A673 (cell line): Measurements from ENCODE around the gene ROS1.

Source experiments
- EZH2 ChIP-seq: fragments of 200-600 bp; sonication (generic); IDR thresholded peaks from 2 replicates; pipeline ENCODE4 v1.6.1; 2017; ENCODE audit warnings: borderline replicate concordance, low read depth, mild to moderate bottlenecking, mixed read lengths, antibody characterized with exemption, low read length; ENCODE audit not compliant: poor library complexity, severe bottlenecking
- TF ChIP-seq, protein P1 (sequence below): fragments of 300-800, 200-600 bp; sonication (generic); conservative IDR thresholded peaks from 2 replicates; pipeline ENCODE4 v1.5.1; 2017; ENCODE audit warnings: low read depth, mild to moderate bottlenecking, antibody characterized with exemption, low read length, moderate library complexity, mixed read lengths

DNA sequence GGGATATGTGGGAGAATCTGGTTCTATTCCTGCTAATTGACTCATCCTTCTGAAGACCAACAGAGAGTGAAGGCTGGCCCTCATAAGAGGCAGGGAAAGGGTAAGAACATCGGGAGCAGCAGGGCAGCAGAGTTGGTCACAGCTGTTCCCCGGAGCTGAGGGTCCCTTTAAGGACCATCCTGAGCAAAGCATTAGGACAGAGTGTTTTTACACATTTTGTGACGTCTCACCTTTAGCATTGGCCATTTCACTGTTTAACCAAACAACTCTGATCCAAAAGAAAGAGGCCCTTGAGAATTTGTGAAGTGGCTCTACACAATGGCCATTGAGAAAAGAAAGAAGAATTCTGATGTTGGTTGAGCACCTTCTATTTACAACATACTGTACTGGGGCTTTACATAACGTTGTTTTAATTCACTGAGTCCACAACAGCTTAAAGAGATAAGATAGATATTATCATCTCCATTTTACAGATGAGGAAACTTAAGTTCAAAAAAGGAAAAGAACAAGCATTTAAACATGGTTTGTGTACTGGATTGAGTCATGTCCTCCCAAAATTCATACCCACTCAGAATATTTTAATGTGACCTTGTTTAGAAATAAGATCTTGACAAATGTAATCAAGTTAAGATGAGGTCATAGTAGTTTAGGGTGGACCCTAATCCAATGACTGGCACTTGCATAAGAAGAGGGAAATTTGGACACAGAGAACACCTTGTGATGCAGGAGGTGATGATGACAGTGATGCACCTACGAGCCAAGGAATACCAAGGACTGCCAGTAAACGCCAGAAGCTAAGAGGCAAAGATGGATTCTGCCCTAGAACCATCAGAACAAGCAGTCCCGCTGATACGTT lies 98.4 kb downstream of the ROS1 start:
- TF ChIP-seq, protein P1, sequence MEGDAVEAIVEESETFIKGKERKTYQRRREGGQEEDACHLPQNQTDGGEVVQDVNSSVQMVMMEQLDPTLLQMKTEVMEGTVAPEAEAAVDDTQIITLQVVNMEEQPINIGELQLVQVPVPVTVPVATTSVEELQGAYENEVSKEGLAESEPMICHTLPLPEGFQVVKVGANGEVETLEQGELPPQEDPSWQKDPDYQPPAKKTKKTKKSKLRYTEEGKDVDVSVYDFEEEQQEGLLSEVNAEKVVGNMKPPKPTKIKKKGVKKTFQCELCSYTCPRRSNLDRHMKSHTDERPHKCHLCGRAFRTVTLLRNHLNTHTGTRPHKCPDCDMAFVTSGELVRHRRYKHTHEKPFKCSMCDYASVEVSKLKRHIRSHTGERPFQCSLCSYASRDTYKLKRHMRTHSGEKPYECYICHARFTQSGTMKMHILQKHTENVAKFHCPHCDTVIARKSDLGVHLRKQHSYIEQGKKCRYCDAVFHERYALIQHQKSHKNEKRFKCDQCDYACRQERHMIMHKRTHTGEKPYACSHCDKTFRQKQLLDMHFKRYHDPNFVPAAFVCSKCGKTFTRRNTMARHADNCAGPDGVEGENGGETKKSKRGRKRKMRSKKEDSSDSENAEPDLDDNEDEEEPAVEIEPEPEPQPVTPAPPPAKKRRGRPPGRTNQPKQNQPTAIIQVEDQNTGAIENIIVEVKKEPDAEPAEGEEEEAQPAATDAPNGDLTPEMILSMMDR: no peak
- TF ChIP-seq EZH2: no peak
